Measurements from ENCODE around the gene TBC1D24.
"Not testable (repeated sequence)": the region's sequence is repeated elsewhere in the genome, so short reads cannot be mapped to it uniquely, and the experiment has no call there.

The TBC1D24 gene

GRCh38 chr16:2529061-2529931 lies 54.4 kb downstream of the TBC1D24 start:
- Histone ChIP-seq H3K9ac (ENCODE audit: low read depth, low read length) (no peak overlapping the region), H3K36me3 (ENCODE audit: insufficient read depth, low read length) (peaks cover 44% of the 10 kb centered on the region), H3K27me3 (ENCODE audit: control insufficient read depth, insufficient read depth, low read length) (no peaks in the 10 kb centered on the region), H3K4me3 (ENCODE audit: low read length) (no peak overlapping the region), H3K4me1 (ENCODE audit: control insufficient read depth, insufficient read depth, low read length) (peaks cover 17% of the 10 kb centered on the region), H3K9me3 (replicated peaks; ENCODE audit: low read length) (no peaks in the 10 kb centered on the region), H3K4me2 (ENCODE audit: low read length) (no peak overlapping the region)

DNA sequence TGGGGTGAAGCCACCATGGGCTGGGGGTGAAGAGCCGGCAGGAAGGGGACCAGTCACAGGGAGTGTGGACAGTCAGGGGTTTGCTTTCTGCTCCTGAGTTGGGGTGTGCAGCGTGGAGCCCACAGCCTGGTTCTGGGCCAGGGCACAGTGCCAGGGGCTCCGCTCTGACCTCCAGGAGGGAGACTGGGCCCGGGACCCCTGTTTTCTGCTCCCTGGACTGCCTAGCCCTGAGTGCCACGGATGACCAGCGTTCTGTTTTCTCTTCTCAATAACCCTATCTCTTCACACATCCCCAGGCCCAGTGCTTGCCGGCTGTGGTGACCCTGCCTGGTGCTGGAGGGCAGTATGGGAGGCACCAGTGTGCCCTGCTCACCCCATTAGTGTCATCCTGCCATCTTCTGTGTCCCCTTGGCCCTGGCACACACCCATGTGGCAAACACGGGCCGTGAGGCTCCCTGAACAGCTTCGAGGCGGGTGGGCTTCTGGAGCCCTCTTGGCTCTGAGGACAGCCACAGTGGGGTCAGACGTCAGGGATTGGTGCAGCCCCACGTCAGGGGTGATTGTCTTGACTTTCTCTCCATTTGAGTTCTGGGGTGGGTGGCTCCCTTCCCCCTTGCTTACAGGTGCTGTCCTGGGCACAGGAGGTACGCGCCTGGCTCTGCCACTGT lies 55.2 kb downstream of the TBC1D24 start:
- no peaks in the 10 kb centered on the region for H3K9me3 ChIP-seq (replicated peaks; ENCODE audit: low read length)
- no peak overlapping the region for H3K9ac ChIP-seq (ENCODE audit: low read depth, low read length)
- H3K36me3 ChIP-seq (ENCODE audit: insufficient read depth, low read length), result peaks cover 40% of the 10 kb centered on the region
- no peak overlapping the region for H3K4me3 ChIP-seq (ENCODE audit: low read length)
- H3K4me1 ChIP-seq (ENCODE audit: control insufficient read depth, insufficient read depth, low read length), result peaks cover 17% of the 10 kb centered on the region
- no peaks in the 10 kb centered on the region for H3K27me3 ChIP-seq (ENCODE audit: control insufficient read depth, insufficient read depth, low read length)
- H3K4me2 ChIP-seq (ENCODE audit: low read length), result no peak overlapping the region

DNA sequence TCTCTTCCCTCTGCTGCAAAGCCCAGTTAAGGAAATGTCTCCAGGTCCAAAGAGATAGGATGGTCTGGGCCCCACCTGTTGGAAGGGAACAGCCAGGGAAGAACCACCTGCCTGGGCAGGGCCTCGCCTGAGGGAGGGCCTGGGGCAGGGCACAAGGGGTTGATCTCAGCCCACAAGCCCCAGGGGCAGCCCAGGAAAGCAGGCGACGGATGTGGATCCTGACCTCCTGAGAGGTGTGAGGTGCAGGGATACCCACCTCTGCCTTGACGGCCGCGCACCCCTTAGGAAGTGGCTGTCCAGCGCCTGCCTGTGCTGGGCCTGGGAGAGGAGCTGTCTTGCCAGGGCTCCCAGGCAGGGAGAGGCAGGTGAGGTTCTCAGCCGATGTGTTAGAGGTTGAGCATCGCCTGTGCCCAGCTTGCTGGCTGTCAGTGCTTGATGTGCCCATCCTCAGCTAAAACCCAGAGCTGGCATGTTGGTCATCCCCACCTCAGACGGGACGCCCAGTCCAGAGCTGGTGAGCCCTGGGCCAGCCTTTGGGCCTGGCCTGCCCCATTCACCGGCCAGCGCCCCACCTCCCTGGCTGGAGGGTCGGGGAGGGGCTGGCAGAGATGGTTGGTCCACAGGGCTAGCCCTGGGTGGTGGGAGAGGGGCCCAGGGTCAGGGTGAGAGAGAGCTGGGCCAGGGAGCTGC lies 55.8 kb downstream of the TBC1D24 start:
- Histone ChIP-seq H3K9ac (ENCODE audit: low read depth, low read length) (peak overlapping the region; percentile 77), H3K4me2 (ENCODE audit: low read length) (peak overlapping the region; percentile 89), H3K9me3 (replicated peaks; ENCODE audit: low read length) (no peaks in the 10 kb centered on the region), H3K4me3 (ENCODE audit: low read length) (no peak overlapping the region), H3K36me3 (ENCODE audit: insufficient read depth, low read length) (peaks cover 39% of the 10 kb centered on the region), H3K27me3 (ENCODE audit: control insufficient read depth, insufficient read depth, low read length) (no peaks in the 10 kb centered on the region), H3K4me1 (ENCODE audit: control insufficient read depth, insufficient read depth, low read length) (peaks cover 23% of the 10 kb centered on the region)

DNA sequence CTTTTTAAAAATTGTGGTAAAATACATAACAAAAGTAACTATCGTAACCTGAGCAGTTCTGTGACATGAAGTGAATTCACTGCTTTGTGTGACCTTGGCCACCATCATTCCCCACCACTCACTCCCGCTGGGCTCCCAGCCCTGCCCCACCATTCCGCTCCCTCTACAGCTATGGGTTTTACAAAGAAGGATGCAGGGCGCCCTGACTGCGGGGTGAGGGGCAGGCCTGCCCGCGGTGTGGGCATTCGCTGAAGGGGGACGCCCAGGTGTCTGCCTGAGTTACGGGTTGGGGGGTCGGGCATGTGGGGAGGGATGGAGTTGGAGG lies 56.4 kb downstream of the TBC1D24 start, which contains the start of gene CEMP1:
TSS of gene CEMP1 (minus strand) at position 38 of the 325 bp plus-strand sequence. CDS start 335 bp downstream, outside the sequence.
- H3K4me3 ChIP-seq (ENCODE audit: low read length), result peak within 1 kb of the TSS; percentile 71
- H3K4me1 ChIP-seq (ENCODE audit: control insufficient read depth, insufficient read depth, low read length), result peaks cover 28% of the 10 kb centered on the region
- peak within 1 kb of the TSS; percentile 89 for H3K4me2 ChIP-seq (ENCODE audit: low read length)
- no peaks in the 10 kb centered on the region for H3K27me3 ChIP-seq (ENCODE audit: control insufficient read depth, insufficient read depth, low read length)
- peak within 1 kb of the TSS; percentile 77 for H3K9ac ChIP-seq (ENCODE audit: low read depth, low read length)
- H3K9me3 ChIP-seq (replicated peaks; ENCODE audit: low read length), result no peaks in the 10 kb centered on the region
- H3K36me3 ChIP-seq (ENCODE audit: insufficient read depth, low read length), result peaks cover 34% of the 10 kb centered on the region

DNA sequence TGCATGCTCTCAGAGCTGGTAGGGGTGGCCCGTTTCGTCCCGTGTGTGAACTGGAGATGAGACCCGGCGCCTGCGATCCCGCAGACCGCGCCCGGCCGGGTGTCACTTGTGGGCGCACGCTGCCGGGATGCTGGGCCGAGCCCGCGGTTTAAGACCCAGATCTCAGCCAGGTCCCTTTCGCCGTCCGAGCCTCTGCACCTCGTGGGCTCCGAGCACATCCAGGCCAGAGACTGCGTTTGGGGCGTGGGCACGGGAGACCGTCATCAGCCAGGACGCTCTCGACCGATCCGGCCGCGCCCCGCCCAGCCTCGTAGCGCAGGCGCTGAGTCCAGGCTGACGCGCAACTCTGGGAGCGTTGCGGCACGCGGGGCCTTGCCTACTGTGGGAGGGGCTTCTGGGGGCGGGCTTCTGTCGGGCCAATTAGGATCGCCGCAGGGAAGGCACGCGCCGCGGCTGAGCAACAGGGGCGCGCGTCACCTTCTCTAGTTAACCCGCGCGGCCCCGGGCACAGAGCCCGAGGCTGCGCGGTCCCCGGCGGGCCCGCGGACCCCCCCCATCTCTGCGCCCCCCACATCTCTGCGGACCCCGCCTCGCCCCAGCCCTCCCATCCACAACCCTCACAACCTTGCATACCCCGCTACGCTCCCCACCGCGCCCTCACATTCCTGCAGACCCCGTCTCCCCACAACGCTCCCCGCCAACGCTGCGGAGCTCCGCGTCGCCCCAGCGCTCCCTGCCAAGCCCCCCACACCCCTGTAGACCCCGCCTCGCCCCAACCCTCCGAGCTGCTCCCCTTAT lies 57.0 kb downstream of the TBC1D24 start:
- Histone ChIP-seq H3K27me3 (ENCODE audit: control insufficient read depth, insufficient read depth, low read length) (no peaks in the 10 kb centered on the region), H3K36me3 (ENCODE audit: insufficient read depth, low read length) (peaks cover 29% of the 10 kb centered on the region), H3K4me3 (ENCODE audit: low read length) (peak overlapping the region; percentile 71), H3K4me2 (ENCODE audit: low read length) (peak overlapping the region; percentile 89), H3K4me1 (ENCODE audit: control insufficient read depth, insufficient read depth, low read length) (peaks cover 33% of the 10 kb centered on the region), H3K9me3 (replicated peaks; ENCODE audit: low read length) (no peaks in the 10 kb centered on the region), H3K9ac (ENCODE audit: low read depth, low read length) (peak overlapping the region; percentile 77)

DNA sequence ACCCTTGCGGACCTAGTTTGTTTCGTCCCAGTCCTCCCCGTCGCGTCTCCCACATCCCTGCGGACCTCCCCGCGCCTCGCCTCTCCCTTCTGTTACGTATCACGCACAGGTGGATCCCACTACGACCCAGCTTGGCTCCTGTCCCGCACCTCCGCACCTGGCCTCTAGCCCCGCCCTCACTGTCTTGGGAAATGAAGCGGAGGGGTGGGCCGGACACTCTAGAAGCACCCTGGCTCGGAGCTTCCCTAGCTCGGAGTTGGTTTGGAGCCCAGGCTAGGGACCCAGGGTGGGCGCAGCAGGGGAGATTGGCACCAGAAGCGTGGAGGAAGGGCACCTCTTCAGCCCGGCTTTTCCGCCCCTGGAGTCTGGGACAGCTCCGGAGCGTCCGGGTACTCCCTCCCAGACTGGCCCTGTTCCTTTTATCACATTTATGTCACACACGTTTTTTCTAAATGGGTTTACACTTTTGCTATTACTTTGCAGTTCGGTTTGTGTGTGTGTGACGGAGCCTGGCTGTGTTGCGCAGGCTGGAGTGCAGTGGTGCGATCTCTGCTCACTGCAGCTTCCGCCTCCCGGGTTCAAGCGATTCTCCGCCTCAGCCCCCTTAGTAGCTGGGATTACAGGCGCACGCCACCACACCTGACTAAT lies 57.7 kb downstream of the TBC1D24 start:
- H3K4me1 ChIP-seq (ENCODE audit: control insufficient read depth, insufficient read depth, low read length), result peaks cover 39% of the 10 kb centered on the region
- H3K4me3 ChIP-seq (ENCODE audit: low read length), result peak overlapping the region; percentile 71
- H3K9ac ChIP-seq (ENCODE audit: low read depth, low read length), result peak overlapping the region; percentile 68
- peak overlapping the region; percentile 89 for H3K4me2 ChIP-seq (ENCODE audit: low read length)
- H3K9me3 ChIP-seq (replicated peaks; ENCODE audit: low read length), result no peaks in the 10 kb centered on the region
- H3K27me3 ChIP-seq (ENCODE audit: control insufficient read depth, insufficient read depth, low read length), result no peaks in the 10 kb centered on the region
- H3K36me3 ChIP-seq (ENCODE audit: insufficient read depth, low read length), result peaks cover 28% of the 10 kb centered on the region

DNA sequence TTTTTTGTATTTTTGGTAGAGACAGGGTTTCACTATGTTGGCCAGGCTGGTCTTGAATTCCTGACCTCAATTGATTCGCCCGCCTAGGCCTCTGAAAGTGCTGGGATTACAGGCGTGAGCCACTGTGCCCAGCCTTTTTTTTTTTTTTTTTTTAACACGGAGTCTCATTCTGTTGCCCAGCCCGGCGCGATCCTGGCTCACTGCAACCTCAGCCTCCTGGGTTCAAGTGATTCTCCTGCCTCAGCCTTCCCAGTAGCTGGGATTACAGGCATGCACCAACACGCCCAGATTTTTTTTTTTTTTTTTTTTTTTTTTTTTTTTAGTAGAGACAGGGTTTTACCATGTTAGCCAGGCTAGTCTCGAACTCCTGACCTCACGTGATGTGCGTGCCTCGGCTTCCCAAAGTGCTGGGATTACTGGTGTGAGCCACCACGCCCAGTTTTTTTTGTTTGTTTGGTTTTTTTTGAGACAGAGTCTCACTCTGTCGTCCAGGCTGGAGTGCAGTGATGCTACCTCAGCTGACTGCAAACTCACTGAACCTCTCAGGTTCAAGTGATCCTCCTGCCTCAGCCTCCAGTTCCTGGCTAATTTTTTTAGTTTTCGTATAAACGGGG lies 58.3 kb downstream of the TBC1D24 start:
- not testable (repeated sequence) for H3K27me3 ChIP-seq (ENCODE audit: control insufficient read depth, insufficient read depth, low read length); H3K9me3 ChIP-seq (replicated peaks; ENCODE audit: low read length)
- peaks cover 25% of the 10 kb centered on the region for H3K36me3 ChIP-seq (ENCODE audit: insufficient read depth, low read length)
- H3K4me1 ChIP-seq (ENCODE audit: control insufficient read depth, insufficient read depth, low read length), result peaks cover 39% of the 10 kb centered on the region
- peak overlapping the region; percentile 68 for H3K9ac ChIP-seq (ENCODE audit: low read depth, low read length)
- H3K4me3 ChIP-seq (ENCODE audit: low read length), result peak overlapping the region; percentile 71
- peak overlapping the region; percentile 89 for H3K4me2 ChIP-seq (ENCODE audit: low read length)

DNA sequence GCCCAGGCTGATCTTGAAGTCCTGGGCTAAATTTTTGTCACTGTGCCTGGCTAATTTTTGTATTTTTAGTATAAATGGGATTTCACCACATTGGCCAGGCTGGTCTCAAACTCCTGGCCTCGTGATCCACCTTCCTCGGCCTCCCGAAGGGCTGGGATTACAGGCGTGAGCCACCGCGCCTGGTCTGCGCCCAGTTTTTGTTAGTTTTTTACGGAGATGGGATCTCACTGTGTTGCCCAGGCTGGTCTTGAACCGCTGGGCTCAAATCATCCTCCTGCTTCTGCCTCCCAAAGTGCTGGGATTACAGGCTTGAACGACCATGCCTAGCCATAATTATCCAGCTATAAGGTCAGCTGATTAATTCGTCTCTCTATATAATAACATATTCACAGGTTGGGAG lies 59.0 kb downstream of the TBC1D24 start:
- H3K4me1 ChIP-seq (ENCODE audit: control insufficient read depth, insufficient read depth, low read length), result peaks cover 39% of the 10 kb centered on the region

DNA sequence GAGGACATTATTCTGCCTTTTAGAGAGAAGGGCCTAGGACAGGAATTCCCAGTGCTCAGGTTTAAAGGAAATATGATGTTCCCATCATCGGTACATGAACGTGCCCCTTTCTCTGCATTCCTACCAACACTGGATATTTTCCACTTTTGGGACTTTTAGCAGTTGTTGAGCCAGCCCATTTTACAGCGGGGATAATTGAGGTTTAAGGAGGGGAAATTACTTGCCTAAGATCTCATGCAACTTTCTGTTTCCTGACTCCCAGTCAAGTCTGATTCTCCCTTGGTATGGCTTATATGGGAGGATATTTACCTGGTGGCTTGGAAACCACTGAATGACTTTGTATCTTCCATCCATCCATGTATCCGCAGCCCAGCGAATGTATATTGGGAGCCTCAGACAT lies 59.4 kb downstream of the TBC1D24 start:
- not testable (repeated sequence) for H3K9ac ChIP-seq (ENCODE audit: low read depth, low read length); H3K4me3 ChIP-seq (ENCODE audit: low read length); H3K4me2 ChIP-seq (ENCODE audit: low read length); H3K9me3 ChIP-seq (replicated peaks; ENCODE audit: low read length); H3K27me3 ChIP-seq (ENCODE audit: control insufficient read depth, insufficient read depth, low read length)
- Histone ChIP-seq H3K4me1 (ENCODE audit: control insufficient read depth, insufficient read depth, low read length) (peaks cover 42% of the 10 kb centered on the region), H3K36me3 (ENCODE audit: insufficient read depth, low read length) (peaks cover 15% of the 10 kb centered on the region)

More for the DNA sequence above, 59.0 kb downstream of the TBC1D24 start:
- H3K9ac ChIP-seq (ENCODE audit: low read depth, low read length), result no peak overlapping the region
- no peaks in the 10 kb centered on the region for H3K9me3 ChIP-seq (replicated peaks; ENCODE audit: low read length)
- no peaks in the 10 kb centered on the region for H3K27me3 ChIP-seq (ENCODE audit: control insufficient read depth, insufficient read depth, low read length)
- H3K36me3 ChIP-seq (ENCODE audit: insufficient read depth, low read length), result peaks cover 19% of the 10 kb centered on the region
- no peak overlapping the region for H3K4me3 ChIP-seq (ENCODE audit: low read length)
- no peak overlapping the region for H3K4me2 ChIP-seq (ENCODE audit: low read length)

DNA sequence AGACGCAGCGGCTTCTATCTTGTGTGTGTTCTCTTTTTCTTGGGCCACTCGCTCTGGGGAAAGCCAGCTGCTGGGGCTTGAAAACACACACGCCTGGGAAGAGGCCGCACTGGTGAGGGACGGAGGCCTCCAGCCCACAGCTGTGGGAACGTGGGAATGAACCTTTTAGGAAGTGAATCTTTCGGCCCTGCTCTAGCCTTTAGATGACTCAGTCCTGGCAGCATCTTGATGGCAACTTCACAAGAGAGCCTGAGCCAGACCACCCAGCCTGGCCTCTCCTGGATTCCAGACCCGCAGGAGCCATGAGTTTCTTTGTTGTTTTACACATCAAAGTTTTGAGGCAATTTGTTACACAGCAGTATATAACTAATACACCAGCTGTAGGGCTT lies 60.7 kb downstream of the TBC1D24 start:
- Histone ChIP-seq H3K27me3 (ENCODE audit: control insufficient read depth, insufficient read depth, low read length) (no peaks in the 10 kb centered on the region), H3K36me3 (ENCODE audit: insufficient read depth, low read length) (peaks cover 4% of the 10 kb centered on the region), H3K4me3 (ENCODE audit: low read length) (no peak overlapping the region), H3K4me2 (ENCODE audit: low read length) (no peak overlapping the region), H3K9ac (ENCODE audit: low read depth, low read length) (peak overlapping the region; percentile 31), H3K9me3 (replicated peaks; ENCODE audit: low read length) (no peaks in the 10 kb centered on the region), H3K4me1 (ENCODE audit: control insufficient read depth, insufficient read depth, low read length) (peaks cover 52% of the 10 kb centered on the region)

Data from skeletal muscle satellite cell (primary cell).